Activated CD8-positive, alpha-beta memory T cell treated with anti-CD3 and anti-CD28 coated beads for 48 hours (primary cell): Measurements from ENCODE around the gene CARHSP1.
"Not testable (repeated sequence)": the region's sequence is repeated elsewhere in the genome, so short reads cannot be mapped to it uniquely, and the experiment has no call there.

ENCODE experiments used
- DNase-seq, 3 experiments: peaks; one replicate each; pipeline ENCODE4 v3.0.0-alpha.2; 2020; ENCODE audit warnings: low read depth in 2 of 3, low spot score in 2 of 3

The CARHSP1 gene

GRCh38 chr16:8893976-8894690, 25.3 kb upstream of the CARHSP1 start:
- no peak for DNase-seq

GRCh38 chr16:8893426-8893825, 24.6 kb upstream of the CARHSP1 start:
- DNase-seq, result no peak

- no peak for DNase-seq
Observed at GRCh38 chr16:8892101-8892575, 23.3 kb upstream of the CARHSP1 start.

GRCh38 chr16:8890549-8890921, 21.7 kb upstream of the CARHSP1 start:
- no peak for DNase-seq

GRCh38 chr16:8889893-8890548, 21.2 kb upstream of the CARHSP1 start:
- DNase-seq, result no peak

GRCh38 chr16:8888951-8889892, 20.4 kb upstream of the CARHSP1 start:
- DNase-seq, result no peak

- no peak for DNase-seq
Observed at GRCh38 chr16:8887952-8888560, 19.2 kb upstream of the CARHSP1 start.

- no peak for DNase-seq
Observed at GRCh38 chr16:8887431-8887765, 18.6 kb upstream of the CARHSP1 start.

GRCh38 chr16:8886593-8887430, 18.0 kb upstream of the CARHSP1 start:
- no peak for DNase-seq

- no peak for DNase-seq
Observed at GRCh38 chr16:8885674-8886592, 17.1 kb upstream of the CARHSP1 start.

- no peak for DNase-seq
Observed at GRCh38 chr16:8882725-8883377, 14.0 kb upstream of the CARHSP1 start.

- no peak for DNase-seq
Observed at GRCh38 chr16:8882041-8882617, 13.3 kb upstream of the CARHSP1 start, which contains the start of gene LITAFD. Gene LITAFD, plus strand, starts transcription at chr16:8882351. Its CDS starts 2,005 bp downstream, at chr16:8884356.

GRCh38 chr16:8880839-8881510, 12.2 kb upstream of the CARHSP1 start:
- DNase-seq, result no peak

- DNase-seq, result no peak
Observed at GRCh38 chr16:8878523-8878911, 9.7 kb upstream of the CARHSP1 start.

- no peak for DNase-seq
Observed at GRCh38 chr16:8877894-8878522, 9.2 kb upstream of the CARHSP1 start.

GRCh38 chr16:8875317-8875716, 6.5 kb upstream of the CARHSP1 start:
- not testable (repeated sequence) for DNase-seq

- DNase-seq, result no peak
Observed at GRCh38 chr16:8874388-8874787, 5.6 kb upstream of the CARHSP1 start.

- not testable (repeated sequence) for DNase-seq
Observed at GRCh38 chr16:8873866-8874195, 5.0 kb upstream of the CARHSP1 start.
